SH-SY5Y (cell line): ENCODE measurements around the gene ZCCHC7.

Experiments
- GATA2 ChIP-seq: IDR thresholded peaks from 2 replicates; pipeline ENCODE4 v1.6.1; 2011; ENCODE audit warnings: mild to moderate bottlenecking, low read depth, low read length
- GATA3 ChIP-seq: IDR thresholded peaks from 2 replicates; pipeline ENCODE4 v1.6.1; 2011; ENCODE audit warnings: low read depth, mild to moderate bottlenecking, low read length, moderate library complexity

The ZCCHC7 gene

DNA sequence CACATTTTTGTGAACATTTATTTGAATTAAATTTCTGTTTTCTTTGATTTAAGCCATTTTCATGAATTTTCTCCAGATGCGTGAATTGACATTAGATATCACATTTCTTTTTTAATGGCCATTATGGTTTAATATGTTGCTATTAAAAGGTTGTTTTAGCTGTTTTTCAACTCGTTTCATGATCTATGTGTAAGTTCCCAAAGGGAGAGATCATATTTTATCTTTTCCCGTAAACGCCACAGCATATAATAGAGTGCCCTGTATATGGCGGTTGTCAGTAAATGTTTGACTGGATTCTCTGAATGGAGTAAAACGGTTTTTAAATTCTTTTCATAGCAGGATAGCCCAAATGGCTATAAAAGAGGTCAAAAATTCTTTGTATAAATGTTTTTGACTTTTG lies 35.8 kb downstream of the ZCCHC7 start:
- TF ChIP-seq GATA3 (no peak), GATA2 (no peak)

DNA sequence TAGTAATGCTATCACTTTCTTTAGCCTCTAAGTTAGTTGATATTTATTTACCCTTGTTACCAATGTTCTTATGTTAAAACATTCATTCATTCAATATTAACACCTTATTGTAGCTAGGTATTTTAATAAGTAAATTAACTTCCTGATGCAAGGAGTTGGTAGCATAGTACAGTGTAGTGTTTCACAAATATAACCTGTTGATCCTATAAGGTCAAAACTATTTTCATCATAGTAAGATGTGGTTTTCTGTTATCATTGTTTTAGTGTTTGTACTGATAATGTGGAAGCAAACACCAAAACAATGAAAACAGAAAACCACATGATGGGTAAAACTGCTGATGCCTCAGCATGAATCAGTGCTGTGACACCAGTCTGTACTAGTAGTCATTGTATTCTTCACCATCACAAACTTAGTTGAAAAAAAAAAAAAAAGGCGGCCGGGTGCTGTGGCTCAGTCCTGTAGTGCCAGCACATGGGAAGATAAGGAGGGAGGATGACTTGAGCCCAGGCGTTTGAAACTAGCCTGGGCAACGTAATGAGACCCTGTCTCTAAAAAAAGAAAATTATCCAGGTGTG lies 36.5 kb downstream of the ZCCHC7 start:
- TF ChIP-seq GATA2 (no peak), GATA3 (no peak)

DNA sequence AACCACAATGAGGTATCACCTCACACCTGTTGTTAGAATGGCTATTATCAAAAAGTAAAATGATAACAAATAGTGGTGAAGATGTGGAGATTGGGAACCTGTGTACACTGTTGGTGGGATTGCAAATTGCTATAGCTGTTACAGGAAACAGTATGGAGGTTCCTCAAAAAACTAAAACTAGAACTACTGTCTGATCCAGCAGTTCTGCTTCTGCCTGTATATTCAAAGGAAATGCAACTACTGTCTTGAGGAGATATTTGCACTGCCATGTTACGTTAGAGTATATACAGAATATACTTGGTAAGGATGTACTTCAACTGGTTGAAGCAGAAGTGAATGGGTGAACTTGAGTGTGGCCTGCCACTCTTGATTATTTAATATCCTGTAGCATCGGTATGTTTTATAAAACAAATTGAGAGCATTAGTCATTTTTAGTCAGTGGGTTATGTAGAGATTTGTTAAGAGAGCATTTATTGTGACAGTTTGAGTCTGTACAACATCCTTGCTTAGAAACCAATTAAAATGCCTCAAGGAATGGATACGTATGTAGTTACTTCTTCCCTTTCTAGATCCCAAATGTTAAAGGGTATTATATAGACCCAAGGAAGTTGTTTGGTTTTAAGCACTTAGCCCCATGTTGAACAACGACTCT lies 37.5 kb downstream of the ZCCHC7 start:
- no peak for TF ChIP-seq GATA2
- TF ChIP-seq GATA3: no peak

- no peak for TF ChIP-seq GATA2
- TF ChIP-seq GATA3: no peak
These were observed 42.9 kb downstream of the ZCCHC7 start for GRCh38 chr9:37163299-37163698.

- no peak for TF ChIP-seq GATA2
- no peak for TF ChIP-seq GATA3
These were observed 45.3 kb downstream of the ZCCHC7 start for GRCh38 chr9:37165644-37166043.

DNA sequence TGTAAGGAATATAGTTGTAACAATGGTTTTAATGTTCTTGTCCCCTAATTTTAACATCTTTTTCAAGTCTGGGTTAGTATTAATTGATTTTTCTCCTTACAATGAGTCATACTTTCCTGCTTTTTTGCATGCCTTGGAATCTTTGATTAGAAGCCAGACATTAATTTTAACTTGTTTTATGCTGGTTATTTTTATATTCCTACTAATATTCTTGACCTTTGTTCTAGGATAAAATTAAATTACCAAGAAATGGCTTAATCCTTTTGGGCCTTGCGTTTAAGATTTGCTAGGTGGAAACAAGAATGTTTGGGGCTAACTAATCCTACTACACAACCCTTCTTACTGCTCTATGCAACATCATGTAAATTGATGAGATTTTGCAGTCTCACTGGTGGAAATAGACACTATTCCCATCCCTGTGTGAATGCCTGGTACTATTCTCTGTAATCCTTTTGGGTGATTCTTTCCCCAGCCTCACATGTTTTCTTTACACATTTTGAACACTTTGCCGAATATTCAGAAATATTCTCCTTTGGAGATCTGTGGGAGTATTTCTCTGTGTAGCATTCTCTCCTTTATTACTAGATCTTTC lies 47.2 kb downstream of the ZCCHC7 start:
- TF ChIP-seq GATA3 (no peak), GATA2 (no peak)

GRCh38 chr9:37172557-37172956 lies 52.2 kb downstream of the ZCCHC7 start:
- TF ChIP-seq GATA2: no peak

GRCh38 chr9:37174247-37174646 lies 53.9 kb downstream of the ZCCHC7 start:
- TF ChIP-seq GATA3 (no peak), GATA2 (no peak)

DNA sequence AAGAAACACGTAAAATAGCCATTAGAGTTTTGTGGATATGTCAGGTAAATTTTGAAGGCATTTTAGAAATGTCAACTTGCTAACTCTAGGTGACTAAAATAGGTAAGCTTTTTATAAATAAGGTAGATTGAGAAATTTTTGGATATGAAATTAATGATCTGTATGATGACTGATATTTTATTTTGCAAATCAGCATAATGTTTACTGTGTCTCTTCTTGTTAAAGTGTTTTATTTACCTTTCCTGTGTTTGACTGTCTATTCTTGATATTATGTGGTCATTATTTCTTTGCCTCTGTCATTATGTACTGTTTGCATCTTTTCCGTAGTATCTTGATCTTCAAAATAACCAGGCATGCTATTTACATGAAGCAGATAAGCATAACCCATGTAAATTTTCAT lies 58.4 kb downstream of the ZCCHC7 start:
- TF ChIP-seq GATA2 (no peak), GATA3 (no peak)

- no peak for TF ChIP-seq GATA2
These were observed 59.2 kb downstream of the ZCCHC7 start for GRCh38 chr9:37179576-37179975.

GRCh38 chr9:37180138-37180537 lies 59.8 kb downstream of the ZCCHC7 start:
- TF ChIP-seq GATA2 (no peak), GATA3 (no peak)

DNA sequence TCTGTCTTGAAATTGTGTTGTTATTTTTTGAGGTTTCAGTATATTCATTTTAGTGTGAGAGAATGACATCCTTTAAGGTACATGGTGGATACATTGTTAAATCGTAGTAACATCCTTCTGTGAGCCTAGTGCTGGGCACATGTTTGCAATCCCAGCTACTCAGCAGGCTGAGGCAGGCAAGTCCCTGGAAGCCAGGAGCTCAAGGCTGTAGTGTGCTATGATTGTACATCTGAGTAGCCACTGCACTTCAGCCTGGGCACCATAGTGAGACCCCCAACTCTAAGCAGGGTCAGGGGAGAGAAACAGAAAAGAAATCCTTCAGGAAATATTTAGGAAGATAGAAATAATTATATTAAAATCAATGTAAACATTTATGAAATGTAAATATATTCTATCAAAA lies 62.3 kb downstream of the ZCCHC7 start:
- TF ChIP-seq GATA3 (no peak), GATA2 (no peak)

DNA sequence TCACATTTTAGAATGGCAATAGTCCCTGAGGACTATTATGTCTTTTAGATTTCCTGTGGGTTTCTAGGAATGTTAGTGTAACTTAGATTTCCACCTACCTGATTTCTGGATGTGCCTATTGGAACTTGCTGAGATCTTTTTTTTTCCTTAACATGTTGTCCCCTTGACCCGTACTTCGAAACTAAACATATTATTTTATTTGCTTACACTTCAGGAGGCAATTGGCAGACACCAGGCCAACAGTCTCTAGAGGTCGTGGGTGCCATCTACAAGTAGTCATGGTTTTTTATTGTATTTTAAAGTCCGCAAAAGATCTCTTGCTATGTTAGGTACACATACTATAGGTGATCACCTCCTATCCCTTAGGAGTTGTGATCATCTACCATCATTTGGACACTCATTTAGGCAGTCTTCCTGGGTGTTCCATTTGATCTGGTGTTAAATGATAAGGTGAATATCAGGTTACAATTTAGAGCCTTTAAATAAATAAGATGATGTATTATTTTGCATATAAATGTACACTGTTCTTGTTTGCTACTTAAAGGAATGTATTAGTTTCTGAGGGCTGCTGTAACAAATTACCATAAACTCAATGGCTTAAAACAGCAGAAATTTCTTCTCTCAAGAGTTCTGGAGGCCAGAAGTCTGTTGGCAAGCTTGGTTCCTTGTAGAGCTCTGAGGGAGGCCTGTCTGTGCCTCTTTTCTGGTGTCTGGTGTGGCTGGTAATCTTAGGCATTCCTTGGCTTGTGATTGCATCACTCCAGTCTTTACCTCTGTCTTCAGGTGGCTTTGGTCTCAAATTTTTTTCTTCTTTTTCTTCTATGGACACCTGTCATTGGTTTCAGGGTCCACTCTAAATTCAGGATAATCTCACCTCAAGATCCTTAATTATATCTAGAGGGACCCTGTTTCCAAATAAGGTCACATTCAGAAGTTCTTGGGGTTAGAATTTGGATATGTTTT lies 64.8 kb downstream of the ZCCHC7 start:
- TF ChIP-seq GATA3 (no peak), GATA2 (no peak)

GRCh38 chr9:37187292-37187691 lies 66.9 kb downstream of the ZCCHC7 start:
- no peak for TF ChIP-seq GATA2
- TF ChIP-seq GATA3: no peak

- TF ChIP-seq GATA3: no peak
- TF ChIP-seq GATA2: no peak
These were observed 67.5 kb downstream of the ZCCHC7 start for GRCh38 chr9:37187713-37188439.
